Calu3 (cell line): ENCODE measurements around the gene GSDMA. TPM values are rescaled to one million over a fixed set of nuclear protein-coding genes. Genes with fewer than 3 reads are reported as not detected.

Experiments
- BruUV-seq: library from RNA; stranded (reverse); fragments of 400-500 nt; replicated peaks from 2 replicates; lab custom pipeline; 2021; lab: Mats Ljungman, UMichigan
- CTCF ChIA-PET: fragments of 300-600 bp; sonication (Branson Sonifier 250); formaldehyde crosslinking; loops from one replicate; lab custom pipeline; 2022; ENCODE audit warnings: antibody characterized with exemption; lab: Charles Lee
- DNase-seq: peaks from one replicate; pipeline ENCODE4 v3.0.0; 2022
- H3K27ac Mint-ChIP-seq: one replicate; pipeline ENCODE4 v1.8.0; 2022; ENCODE audit warnings: mixed read lengths; ENCODE audit not compliant: unreplicated experiment
- H3K27me3 Mint-ChIP-seq: one replicate; pipeline ENCODE4 v1.8.0; 2022; ENCODE audit warnings: mixed read lengths; ENCODE audit not compliant: unreplicated experiment
- H3K36me3 Mint-ChIP-seq: one replicate; pipeline ENCODE4 v1.8.0; 2022; ENCODE audit warnings: mild to moderate bottlenecking, moderate library complexity, mixed read lengths; ENCODE audit not compliant: insufficient read depth, unreplicated experiment
- H3K4me1 Mint-ChIP-seq: one replicate; pipeline ENCODE4 v1.8.0; 2022; ENCODE audit warnings: mild to moderate bottlenecking, low read depth, mixed read lengths; ENCODE audit not compliant: unreplicated experiment
- H3K4me3 Mint-ChIP-seq: one replicate; pipeline ENCODE4 v1.8.0; 2022; ENCODE audit warnings: mild to moderate bottlenecking, low read depth, moderate library complexity, mixed read lengths; ENCODE audit not compliant: unreplicated experiment
- H3K9me3 Mint-ChIP-seq: one replicate; pipeline ENCODE4 v1.8.0; 2022; ENCODE audit warnings: low read depth, mixed read lengths; ENCODE audit not compliant: unreplicated experiment
- intact Hi-C: fragments of 100-400 bp; cut with micrococcal nuclease; formaldehyde crosslinking; loops from one replicate; pipeline ENCODE4 v1.10.0; 2022; ENCODE audit not compliant: unreplicated experiment
- total RNA-seq: library from RNA; stranded (reverse); gene quantifications from 2 replicates; pipeline ENCODE4 v1.2.3, GENCODE V29; 2022
- TF ChIP-seq, protein P1 (sequence below): fragments of 200-600 bp; IDR thresholded peaks from one replicate; pipeline ENCODE4 v1.8.0; 2022; ENCODE audit warnings: antibody characterized with exemption; ENCODE audit not compliant: unreplicated experiment

The GSDMA gene
- total RNA-seq, 1 experiment from 2014 or later: 0.33 TPM

DNA sequence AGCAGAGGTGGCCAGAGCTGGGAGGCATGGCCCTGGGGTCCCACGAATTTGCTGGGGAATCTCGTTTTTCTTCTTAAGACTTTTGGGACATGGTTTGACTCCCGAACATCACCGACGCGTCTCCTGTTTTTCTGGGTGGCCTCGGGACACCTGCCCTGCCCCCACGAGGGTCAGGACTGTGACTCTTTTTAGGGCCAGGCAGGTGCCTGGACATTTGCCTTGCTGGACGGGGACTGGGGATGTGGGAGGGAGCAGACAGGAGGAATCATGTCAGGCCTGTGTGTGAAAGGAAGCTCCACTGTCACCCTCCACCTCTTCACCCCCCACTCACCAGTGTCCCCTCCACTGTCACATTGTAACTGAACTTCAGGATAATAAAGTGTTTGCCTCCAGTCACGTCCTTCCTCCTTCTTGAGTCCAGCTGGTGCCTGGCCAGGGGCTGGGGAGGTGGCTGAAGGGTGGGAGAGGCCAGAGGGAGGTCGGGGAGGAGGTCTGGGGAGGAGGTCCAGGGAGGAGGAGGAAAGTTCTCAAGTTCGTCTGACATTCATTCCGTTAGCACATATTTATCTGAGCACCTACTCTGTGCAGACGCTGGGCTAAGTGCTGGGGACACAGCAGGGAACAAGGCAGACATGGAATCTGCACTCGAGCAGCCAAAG is 54.7 kb downstream of the GSDMA start:
- Mint-ChIP-seq H3K27ac (no peak overlapping the region), H3K9me3 (no peaks in the 10 kb centered on the region), H3K4me1 (peaks cover 24% of the 10 kb centered on the region), H3K27me3 (peaks cover 59% of the 10 kb centered on the region), H3K36me3 (peaks cover 40% of the 10 kb centered on the region), H3K4me3 (no peak overlapping the region)
- TF ChIP-seq, protein P1, sequence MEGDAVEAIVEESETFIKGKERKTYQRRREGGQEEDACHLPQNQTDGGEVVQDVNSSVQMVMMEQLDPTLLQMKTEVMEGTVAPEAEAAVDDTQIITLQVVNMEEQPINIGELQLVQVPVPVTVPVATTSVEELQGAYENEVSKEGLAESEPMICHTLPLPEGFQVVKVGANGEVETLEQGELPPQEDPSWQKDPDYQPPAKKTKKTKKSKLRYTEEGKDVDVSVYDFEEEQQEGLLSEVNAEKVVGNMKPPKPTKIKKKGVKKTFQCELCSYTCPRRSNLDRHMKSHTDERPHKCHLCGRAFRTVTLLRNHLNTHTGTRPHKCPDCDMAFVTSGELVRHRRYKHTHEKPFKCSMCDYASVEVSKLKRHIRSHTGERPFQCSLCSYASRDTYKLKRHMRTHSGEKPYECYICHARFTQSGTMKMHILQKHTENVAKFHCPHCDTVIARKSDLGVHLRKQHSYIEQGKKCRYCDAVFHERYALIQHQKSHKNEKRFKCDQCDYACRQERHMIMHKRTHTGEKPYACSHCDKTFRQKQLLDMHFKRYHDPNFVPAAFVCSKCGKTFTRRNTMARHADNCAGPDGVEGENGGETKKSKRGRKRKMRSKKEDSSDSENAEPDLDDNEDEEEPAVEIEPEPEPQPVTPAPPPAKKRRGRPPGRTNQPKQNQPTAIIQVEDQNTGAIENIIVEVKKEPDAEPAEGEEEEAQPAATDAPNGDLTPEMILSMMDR: no peak
- intact Hi-C loops: no loop called here
- DNase-seq: no peak
- no TSS peak for BruUV-seq
- CTCF ChIA-PET: interaction anchor here (0.6 to 76.9 kb wide), 27 partner anchors 14 to 542 kb away, joined by 3 to 6506 read pairs (median 6); partner anchors contain the start of genes GSDMA, GSDMB, LRRC3C and MED24

DNA sequence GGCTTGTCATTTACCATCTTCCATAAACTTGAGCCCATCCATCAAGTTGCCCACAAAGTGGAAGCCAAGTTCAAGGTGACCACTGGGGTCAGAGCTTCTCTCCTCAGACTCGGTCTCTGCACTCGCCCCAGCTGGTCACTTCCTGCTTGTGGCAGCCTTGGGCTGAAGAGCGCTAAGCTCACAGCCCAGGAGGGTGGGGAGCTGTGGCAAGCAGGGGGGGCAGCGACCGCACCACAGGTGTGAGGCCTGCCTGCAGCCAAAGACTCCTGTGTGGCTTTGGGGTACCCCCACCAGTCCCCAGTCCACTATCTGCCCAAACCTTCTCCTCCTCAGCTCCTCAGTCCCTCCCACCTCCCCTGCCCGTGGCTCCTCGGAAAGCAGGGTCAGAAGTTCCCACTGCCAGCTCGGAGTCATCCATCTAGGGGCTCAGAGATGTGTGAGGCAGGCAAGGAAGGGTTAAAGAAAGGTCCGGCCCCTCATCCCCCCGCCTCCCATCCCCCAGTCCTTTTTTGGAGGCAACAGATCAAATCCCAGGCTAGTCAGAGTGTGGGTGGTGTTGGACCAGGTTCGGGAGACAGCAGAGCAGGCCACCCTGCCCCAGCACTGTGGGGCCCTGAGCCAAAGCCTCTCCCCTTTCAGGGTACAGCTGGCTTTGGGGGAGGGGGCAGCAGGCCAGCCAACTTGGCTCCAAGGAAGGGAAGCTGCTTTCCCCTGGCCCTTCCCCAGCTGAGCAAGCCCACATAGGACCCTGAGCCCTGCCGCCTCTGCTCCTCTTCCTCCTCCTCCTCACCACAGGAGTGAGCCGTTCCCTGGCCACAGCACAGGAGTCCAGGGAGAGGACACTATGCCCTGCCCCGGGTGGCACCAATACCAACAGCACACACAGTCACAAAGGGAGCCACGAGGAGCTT is 55.7 kb downstream of the GSDMA start:
- CTCF ChIA-PET: interaction anchor here (0.6 to 76.9 kb wide), 35 partner anchors 13 to 585 kb away, joined by 3 to 6506 read pairs (median 5); partner anchors contain the start of genes GSDMA, GSDMB, LRRC3C and MED24

DNA sequence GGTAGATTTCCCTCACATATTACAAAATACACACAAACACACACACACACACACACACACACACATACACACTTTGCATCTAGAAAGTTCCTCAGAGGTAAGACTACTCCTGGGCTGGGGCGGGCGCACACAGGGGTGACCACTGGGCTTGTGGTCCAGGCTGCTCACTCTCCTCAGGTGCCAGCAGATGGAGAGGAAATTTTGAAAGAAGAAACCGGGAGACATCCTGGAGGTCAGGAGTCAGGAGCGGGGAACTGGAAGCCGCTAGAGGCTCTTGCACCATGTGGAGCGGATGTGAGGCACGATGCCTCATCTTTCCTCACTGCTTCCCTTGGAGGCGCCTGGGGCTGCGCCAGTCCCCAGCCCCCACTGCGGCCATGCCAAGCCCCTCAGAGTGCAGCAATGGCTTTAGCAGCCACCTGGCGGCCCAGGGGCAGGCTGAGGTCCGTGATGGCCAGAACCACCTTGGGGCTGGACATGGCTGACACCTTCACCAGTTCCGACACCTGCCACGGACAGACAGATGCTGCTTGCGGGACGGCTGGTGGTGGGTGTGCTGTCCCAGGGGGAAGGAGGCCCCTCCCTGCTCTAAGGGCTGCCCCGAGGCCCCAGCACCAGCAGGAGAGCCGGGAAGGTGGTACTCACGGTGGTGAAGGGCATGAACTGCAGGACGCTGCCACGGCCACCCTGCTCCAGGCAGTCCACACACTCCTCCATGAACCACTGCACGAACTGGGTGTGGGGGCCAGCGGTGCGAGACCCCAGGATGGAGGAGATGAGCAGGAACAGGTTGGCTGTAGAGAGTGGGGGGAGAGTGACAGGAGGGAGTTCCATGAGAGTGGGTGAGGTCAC is 56.6 kb downstream of the GSDMA start:
- TF ChIP-seq, protein P1: no peak
- Mint-ChIP-seq H3K9me3 (no peaks in the 10 kb centered on the region), H3K4me3 (no peak overlapping the region), H3K27ac (no peak overlapping the region), H3K36me3 (peaks cover 42% of the 10 kb centered on the region), H3K4me1 (peaks cover 24% of the 10 kb centered on the region), H3K27me3 (peaks cover 44% of the 10 kb centered on the region)
- DNase-seq: peak; percentile 86
- BruUV-seq: TSS peak; percentile 56
- CTCF ChIA-PET: interaction anchor here (0.6 to 76.9 kb wide), 29 partner anchors 12 to 520 kb away, joined by 3 to 6506 read pairs (median 6); partner anchors contain the start of genes CSF3, GSDMA, GSDMB and LRRC3C
- intact Hi-C loops: no loop called here

More for the DNA sequence above, 55.7 kb downstream of the GSDMA start:
- Mint-ChIP-seq H3K27ac (no peak overlapping the region), H3K4me3 (no peak overlapping the region), H3K36me3 (peaks cover 43% of the 10 kb centered on the region), H3K27me3 (peaks cover 53% of the 10 kb centered on the region), H3K9me3 (no peaks in the 10 kb centered on the region), H3K4me1 (peaks cover 25% of the 10 kb centered on the region)
- no TSS peak for BruUV-seq
- TF ChIP-seq, protein P1: no peak
- DNase-seq: no peak
- intact Hi-C loops: no loop called here
